HG03097 (cell line): Measurements from ENCODE around the gene IFI16.
"Not testable (repeated sequence)": the region's sequence is repeated elsewhere in the genome, so short reads cannot be mapped to it uniquely, and the experiment has no call there.

Experiments used
- ATAC-seq: cut with Tn5 transposase; IDR thresholded peaks from one replicate; pipeline ENCODE4 v1.9.1; 2021; ENCODE audit not compliant: unreplicated experiment, low FRiP score

Gene IFI16

DNA sequence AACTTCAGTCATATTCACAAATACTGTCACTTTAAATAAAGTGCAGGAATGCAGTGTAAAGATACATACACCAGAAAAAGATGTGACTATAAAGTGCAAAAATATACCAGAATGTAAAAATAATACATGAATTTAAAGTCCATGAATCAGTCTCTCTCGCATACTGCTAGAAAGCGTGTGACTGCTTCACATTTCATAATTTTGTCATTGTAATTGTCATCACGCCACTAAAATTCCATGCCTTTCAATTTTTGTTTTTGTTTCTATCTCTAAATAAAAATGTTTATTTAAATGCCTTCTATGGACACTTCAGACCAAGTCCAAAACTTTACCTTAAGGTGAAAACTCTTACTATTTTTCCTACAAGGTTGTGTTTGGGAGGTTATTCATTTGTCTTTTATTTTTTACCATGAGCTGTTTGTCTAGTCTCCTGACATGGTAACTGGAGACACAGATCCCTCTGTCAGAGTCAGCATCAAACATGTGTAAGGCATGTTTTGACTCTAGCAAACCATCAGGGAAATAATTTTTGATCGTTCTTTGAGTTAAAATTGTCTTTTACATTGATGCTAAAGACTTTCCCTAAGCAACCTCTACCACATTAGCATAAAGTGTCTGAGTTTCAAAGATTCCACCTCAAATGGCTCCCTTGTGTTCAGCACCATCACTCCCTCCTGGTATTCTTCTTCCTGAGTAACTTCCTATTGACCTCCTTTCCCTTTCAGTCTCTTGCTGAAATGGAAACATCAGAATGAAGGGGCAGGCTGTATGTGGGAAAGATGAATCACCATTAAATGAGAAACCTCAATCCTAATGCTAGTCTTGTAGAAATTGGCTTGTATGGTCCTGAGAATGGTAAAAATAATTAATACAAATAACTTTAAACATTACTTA, 80.8 kb downstream of the IFI16 start:
- ATAC-seq: no peak

DNA sequence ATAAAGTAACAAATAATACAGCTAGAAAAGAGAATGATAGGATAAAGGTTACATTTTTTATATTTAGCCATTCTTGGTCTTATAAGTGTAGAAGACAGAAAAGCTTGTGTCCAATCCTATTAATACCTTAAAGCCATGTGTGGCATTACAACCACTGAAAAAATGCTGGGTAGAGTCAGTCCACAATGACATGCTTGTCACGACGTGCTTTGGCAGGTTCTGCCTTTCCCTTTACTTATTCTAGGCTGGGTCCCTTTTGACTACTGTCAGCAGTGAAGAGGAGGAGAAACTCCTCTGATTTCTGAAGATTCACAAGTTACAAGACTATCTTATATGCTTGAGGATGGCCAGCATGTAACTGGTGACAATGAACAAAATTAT, 81.5 kb downstream of the IFI16 start:
- no peak for ATAC-seq

- no peak for ATAC-seq
Measured at GRCh38 chr1:159091607-159092031, 81.9 kb downstream of the IFI16 start.

DNA sequence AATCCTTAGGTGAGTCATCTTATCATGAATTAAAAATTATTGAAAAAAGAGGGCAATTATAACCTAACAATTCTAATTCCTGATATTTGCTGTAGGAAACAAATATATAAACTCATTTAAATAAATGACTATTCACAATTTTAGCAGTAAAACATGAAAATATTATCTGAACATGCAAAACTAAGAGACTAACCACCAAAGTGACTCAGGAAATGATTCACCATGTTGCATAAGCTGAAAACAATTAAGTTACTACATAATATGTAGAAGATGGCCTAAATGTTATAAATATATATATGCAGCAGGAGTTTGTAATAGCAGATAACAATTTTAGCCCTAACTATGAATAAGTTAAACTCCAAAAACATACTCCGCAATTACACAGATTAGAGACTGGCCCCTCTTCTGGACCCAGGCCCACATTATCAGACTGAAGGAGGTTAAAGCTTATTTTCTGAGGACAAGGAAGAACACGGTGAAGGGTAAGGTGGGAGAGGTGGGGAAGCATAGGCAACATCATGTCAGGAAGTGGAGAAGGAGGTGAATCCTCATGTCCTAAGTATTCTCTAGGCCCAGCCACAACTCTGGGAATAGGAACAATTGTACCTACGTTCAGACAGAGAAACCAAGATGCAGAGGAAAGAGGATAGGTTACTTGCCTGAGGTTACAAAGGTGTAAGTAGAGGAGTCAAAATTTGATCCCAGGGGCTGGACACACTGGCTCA, 82.5 kb downstream of the IFI16 start:
- no peak for ATAC-seq

DNA sequence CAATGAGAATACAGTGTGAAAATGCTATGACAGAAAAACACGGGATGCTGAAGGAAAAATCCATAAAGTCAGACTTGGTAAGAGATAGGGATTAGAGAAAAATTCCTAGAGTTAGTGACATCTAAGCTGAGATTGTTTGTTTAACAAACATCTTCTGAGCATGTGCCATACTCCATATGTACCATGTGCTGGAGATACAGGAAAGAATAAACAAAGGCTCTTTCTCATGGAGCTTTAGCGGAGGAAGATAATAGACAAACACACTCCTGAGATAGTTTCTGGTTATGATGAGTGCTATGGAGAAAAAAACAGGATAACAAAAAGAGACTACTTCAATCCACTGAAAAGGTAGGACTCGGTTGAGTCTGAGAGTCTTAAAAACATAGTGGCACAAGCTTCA, 88.9 kb downstream of the IFI16 start:
- ATAC-seq: no peak

- no peak for ATAC-seq
Measured at GRCh38 chr1:159100589-159100988, 90.9 kb downstream of the IFI16 start.

- not testable (repeated sequence) for ATAC-seq
Measured at GRCh38 chr1:159103021-159103420, 93.3 kb downstream of the IFI16 start.
